NCI-H1417 treated with DMSO at 0.1 percent for 48 hours (cell line): ENCODE data around the gene PTPN11.
"Not testable (repeated sequence)": the region's sequence is repeated elsewhere in the genome, so short reads cannot be mapped to it uniquely, and the experiment has no call there.

Experiments
- DNase-seq: peaks from one replicate; lab custom pipeline; 2025; lab: John Stamatoyannopoulos, UW

PTPN11 gene

DNA sequence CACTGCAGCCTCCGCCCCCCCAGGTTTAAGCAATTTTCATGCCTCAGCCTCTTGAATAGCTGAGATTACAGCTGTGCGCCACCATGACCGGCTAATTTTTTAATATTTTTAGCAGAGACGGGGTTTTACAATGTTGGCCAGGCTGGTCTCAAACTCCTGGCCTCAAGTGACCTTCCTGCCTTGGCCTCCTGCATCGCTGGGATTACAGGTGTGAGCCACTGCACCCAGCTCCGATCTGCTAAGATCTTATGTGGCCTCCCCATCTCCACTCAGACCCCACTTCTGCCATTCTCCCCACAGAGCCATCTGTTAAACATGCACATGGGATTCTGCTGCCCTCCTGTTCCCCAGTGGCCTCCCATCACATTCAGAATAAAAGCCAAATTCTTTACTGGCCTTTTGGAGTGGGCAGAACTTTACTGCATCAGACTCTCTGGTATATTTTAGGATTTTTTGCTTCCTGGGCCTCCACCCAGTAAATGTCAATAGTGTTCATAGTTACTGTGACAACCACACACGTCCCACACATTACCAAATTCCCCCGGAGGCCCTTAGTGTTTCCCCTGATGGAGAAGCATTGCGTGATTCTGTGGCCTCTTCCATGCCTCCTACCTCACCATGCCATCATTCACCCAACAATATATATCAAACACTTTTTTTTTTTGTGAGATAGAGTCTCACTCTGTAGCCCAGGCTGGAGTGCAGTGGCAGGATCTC lies 96.3 kb downstream of the PTPN11 start:
- DNase-seq, result no peak

DNA sequence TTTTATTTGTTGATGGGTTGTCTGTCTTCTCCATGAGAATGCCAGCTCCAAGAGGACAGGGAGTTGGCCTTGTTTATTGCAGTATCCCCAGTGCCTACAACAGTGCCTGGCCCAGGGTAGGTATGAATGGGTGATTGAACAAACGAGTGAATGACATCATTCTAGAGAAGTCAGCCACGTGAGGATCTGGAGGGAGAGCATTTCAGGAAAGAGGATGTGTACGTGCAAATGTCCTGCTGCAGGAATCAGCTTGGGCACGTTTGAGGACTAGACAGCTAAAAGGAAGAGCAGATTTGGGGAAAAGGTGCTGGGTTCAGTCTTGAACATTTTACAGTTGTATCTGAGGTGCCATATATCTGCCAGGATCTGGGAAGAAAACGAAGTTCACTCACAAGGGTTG lies 97.1 kb downstream of the PTPN11 start:
- no peak for DNase-seq

DNA sequence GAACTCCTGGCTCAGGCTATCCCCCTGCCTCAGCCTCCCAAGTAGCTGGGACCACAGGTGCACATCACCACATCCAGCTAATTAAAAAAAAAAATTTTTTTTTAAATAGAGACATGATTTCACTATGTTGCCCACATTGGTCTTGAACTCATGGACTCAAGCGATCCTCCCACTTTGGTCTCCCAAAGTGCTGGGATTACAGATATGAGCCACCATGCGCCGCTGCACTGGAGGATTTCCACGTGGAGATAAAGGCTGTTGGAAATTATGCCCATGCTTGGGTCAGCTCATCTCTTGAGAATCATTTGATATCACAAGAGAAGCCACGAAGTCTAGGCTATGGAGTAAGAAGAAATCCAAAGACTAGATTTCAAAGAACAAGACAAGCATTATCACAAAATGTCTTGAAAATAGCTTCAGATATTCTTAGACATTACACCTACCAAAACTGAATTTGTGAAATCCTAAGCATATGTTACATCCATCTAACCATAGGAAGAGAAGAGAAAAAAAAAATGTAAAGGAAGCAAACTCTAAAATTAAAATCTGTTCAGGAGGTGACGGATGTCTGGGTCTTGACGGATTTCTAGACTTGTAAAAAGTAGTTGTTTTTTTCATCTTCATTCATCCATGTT lies 99.1 kb downstream of the PTPN11 start:
- no peak for DNase-seq

- no peak for DNase-seq
Measured at GRCh38 chr12:112518365-112518735, 99.6 kb downstream of the PTPN11 start.

- not testable (repeated sequence) for DNase-seq
Measured at GRCh38 chr12:112519841-112520340, 101.1 kb downstream of the PTPN11 start.

- no peak for DNase-seq
Measured at GRCh38 chr12:112523856-112524255, 105.1 kb downstream of the PTPN11 start.

GRCh38 chr12:112524269-112524668 lies 105.5 kb downstream of the PTPN11 start:
- DNase-seq, result no peak

GRCh38 chr12:112524676-112525425 lies 106.1 kb downstream of the PTPN11 start:
- no peak for DNase-seq

GRCh38 chr12:112525426-112525809 lies 106.7 kb downstream of the PTPN11 start:
- DNase-seq, result no peak

- DNase-seq, result no peak
Measured at GRCh38 chr12:112527082-112527481, 108.3 kb downstream of the PTPN11 start.

DNA sequence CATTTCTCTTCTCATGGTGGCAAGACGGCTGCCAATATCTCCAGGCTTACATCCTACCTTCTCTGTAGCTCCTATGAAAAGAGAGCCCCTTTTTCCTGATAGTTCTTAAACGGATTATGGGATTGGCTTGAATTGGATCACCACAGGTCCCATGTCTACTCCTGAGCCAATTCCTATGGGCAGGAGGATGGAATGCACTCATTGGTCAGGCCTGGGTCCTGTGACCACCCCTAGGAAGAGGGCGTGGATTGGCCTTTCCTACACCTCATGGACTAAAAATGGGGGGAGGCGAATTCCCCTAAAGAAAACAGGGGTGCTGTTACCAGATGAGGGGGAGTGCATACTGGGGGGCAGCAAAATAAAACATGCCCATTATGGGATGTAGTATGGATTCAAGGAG lies 108.8 kb downstream of the PTPN11 start:
- no peak for DNase-seq

- no peak for DNase-seq
Measured at GRCh38 chr12:112528521-112528920, 109.8 kb downstream of the PTPN11 start.

- DNase-seq, result no peak
Measured at GRCh38 chr12:112530941-112531340, 112.2 kb downstream of the PTPN11 start.

DNA sequence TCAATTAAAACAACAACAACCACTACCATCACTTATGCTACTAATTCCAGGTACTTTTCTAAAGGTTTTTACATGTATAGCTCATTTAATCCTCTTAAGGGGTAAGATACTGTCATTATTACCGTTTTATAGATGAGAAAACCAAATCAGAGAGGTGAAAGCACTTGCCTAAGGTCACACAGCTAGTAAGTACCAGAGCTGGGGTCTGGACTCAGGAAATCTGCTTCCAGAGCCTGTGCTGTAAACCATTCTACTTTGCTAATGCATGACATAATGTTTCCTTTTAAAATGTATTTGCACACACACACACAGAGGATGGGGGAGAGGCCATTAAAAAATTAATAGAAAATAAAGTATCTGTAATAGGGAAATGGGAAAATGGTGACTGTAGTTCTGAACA lies 113.4 kb downstream of the PTPN11 start:
- DNase-seq, result no peak

GRCh38 chr12:112533528-112533927 lies 114.8 kb downstream of the PTPN11 start:
- no peak for DNase-seq

DNA sequence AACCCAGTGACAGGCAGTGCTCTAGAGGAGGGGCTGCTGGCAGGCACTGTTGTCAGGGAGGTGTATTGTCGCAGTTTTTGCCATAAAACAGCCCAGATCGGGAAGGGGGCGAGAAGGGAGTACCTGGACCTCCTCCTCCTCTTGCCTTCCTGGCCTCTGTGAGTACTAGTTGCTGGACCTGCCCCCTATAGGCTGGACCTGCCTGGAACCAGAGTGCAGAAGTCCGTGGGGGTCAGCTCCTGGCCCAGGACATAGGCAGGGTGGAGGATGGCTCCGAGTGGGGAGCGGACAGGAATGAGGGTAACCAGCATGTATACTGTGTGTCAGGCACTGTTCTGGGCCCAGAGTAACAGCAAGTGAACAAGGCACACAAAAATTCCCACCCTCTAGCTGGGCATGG lies 116.3 kb downstream of the PTPN11 start:
- no peak for DNase-seq

DNA sequence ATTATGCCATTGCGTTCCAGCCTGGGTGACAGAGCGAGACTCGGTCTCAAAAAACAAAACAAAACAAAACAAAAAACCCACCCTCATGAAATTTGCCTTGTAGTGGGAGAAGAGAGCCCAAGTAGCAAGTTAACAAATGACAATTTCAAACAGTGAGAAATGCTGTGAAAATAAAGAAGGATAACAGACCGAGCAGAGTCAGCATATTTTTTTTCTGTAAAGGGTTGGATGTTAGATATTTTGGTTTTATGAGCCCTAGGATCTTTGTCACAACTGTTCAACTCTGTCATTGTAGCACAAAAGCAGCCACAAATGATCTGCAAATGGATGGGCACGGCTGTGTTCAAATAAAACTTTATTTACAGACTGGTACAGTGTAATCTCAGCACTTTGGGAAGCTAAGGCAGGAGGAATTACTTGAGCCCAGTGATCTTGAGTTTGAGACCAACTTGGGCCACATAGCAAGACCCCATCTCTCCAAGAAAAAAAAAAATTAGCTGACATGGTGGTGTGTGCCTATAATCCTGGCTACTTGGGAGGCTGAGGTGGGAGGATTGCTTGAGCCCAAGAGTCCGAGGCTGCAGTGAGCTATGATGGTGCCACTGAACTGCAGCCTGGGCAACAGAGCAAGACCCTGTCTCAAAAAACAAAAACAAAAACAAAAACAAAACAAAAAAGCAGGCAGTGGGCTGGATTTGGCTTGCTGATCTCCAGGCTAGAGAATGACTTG lies 117.1 kb downstream of the PTPN11 start:
- no peak for DNase-seq

DNA sequence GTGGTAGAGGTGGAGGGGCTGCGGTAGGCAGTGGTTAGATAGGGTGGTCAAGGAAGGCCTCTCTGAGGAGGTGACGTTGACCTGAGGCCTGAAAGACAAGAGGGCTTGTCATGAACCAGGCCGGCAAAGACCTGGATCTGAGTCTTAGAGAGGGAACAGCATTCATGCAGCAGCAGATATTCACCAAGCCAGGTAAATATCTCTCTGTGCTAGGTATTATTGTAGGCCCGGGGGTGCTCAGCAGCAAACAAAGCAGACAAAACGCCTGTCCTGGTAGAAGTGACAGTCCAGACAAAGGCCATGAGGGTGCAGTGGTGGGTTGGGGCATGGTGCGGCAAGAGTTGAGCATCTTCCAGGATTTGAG lies 117.6 kb downstream of the PTPN11 start:
- no peak for DNase-seq

DNA sequence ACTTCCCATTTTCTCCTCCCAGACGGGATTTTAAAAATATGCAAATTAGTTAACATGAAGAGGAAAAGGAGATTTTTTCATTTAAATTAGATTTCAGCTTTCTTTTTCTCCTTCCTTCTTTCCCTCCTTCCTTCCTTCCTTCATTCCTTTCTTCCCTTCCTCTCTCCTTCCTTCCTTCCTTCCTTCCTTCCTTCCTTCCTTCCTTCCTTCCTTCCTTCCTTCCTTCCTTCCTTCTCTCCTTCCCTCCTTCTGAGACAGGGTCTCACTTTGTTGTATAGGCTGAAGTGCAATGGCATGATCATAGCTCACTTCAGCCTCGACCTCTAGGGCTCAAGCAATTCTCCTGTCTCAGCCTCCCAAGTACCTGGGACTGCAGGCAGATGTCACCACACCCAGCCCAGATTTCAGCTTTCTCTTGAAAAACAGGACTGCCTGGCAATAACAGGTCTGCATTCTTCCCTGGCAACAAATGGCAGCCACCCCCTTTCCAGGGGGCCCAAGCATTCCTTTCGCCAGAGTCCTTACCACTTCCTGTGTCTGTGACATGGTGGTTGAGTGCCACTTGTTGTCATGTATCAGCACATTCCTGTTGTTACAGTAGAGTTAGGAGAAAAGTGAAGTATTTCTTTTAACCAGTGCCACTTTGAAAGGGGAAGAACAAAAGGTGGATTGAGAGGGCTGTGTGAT lies 119.1 kb downstream of the PTPN11 start:
- no peak for DNase-seq

GRCh38 chr12:112538740-112539139 lies 120.0 kb downstream of the PTPN11 start:
- no peak for DNase-seq

- no peak for DNase-seq
Measured at GRCh38 chr12:112539221-112539620, 120.5 kb downstream of the PTPN11 start.

GRCh38 chr12:112540021-112540420 lies 121.3 kb downstream of the PTPN11 start:
- no peak for DNase-seq
